Measurements from ENCODE around the gene APH1B. TPM values are rescaled to one million over a fixed set of nuclear protein-coding genes. Genes with fewer than 3 reads are reported as not detected.

Gene APH1B
- total RNA-seq, 4 donors from 2014 or later = 0.80 to 9.7 (median 7.1) TPM

- H3K36me3 ChIP-seq = no peaks in the 10 kb centered on the region
- WGBS, 2 donors (ENCODE audit: low coverage in 1 of 2) = 50 to 70% methylated on average over 2 of the region's 2 CpGs
Observed at GRCh38 chr15:63308947-63309346, 31.5 kb downstream of the APH1B start.

GRCh38 chr15:63310646-63311045, 33.2 kb downstream of the APH1B start:
- H3K9me3 ChIP-seq = no peaks in the 10 kb centered on the region
- in situ Hi-C loops (cut with MboI; ENCODE audit: low pct_ligation_motif_present in 1 of 4, low pct_unique_long_range_greater_than_20kb in 1 of 4, low sequenced_read_pairs in 3 of 4) = no loop called here

More at GRCh38 chr15:63308947-63309346, 31.5 kb downstream of the APH1B start:
- TF ChIP-seq POLR2AphosphoS5 (IDR thresholded peaks at IDR 0.05) (no peak), EP300 (IDR thresholded peaks at IDR 0.05; ENCODE audit: low read depth) (no peak), CTCF (IDR thresholded peaks at IDR 0.05) (no peak), POLR2A (IDR thresholded peaks at IDR 0.05) (no peak)
- no peaks in the 10 kb centered on the region for H3K9me3 ChIP-seq
- intact Hi-C loops (cut with DNase I; ENCODE audit: low total_unique reads) = no loop called here
- in situ Hi-C loops (cut with MboI; ENCODE audit: low pct_ligation_motif_present in 1 of 4, low pct_unique_long_range_greater_than_20kb in 1 of 4, low sequenced_read_pairs in 3 of 4) = no loop called here
- H3K4me1 ChIP-seq = peaks cover 0 to 9% (median 0%) of the 10 kb centered on the region in 4 donors
- no peak overlapping the region for H3K27ac ChIP-seq
- no peaks in the 10 kb centered on the region for H3K27me3 ChIP-seq
- DNase-seq = no peak
- H3K4me3 ChIP-seq = no peak overlapping the region

GRCh38 chr15:63312286-63312685, 34.9 kb downstream of the APH1B start:
- no peak for DNase-seq
- intact Hi-C loops (cut with DNase I; ENCODE audit: low total_unique reads) = no loop called here
- Histone ChIP-seq H3K36me3 (no peaks in the 10 kb centered on the region), H3K27me3 (no peaks in the 10 kb centered on the region), H3K4me3 (no peak overlapping the region), H3K4me1 (peaks cover 0 to 15% (median 0%) of the 10 kb centered on the region in 4 donors), H3K9me3 (no peaks in the 10 kb centered on the region), H3K27ac (no peak overlapping the region)
- no peak for TF ChIP-seq EP300 (IDR thresholded peaks at IDR 0.05; ENCODE audit: low read depth)
- TF ChIP-seq POLR2AphosphoS5 (IDR thresholded peaks at IDR 0.05) = no peak
- no peak for TF ChIP-seq POLR2A (IDR thresholded peaks at IDR 0.05)
- TF ChIP-seq CTCF (IDR thresholded peaks at IDR 0.05) = no peak
- in situ Hi-C loops (cut with MboI; ENCODE audit: low pct_ligation_motif_present in 1 of 4, low pct_unique_long_range_greater_than_20kb in 1 of 4, low sequenced_read_pairs in 3 of 4) = no loop called here
- WGBS, 2 donors (ENCODE audit: low coverage in 1 of 2) = 93% methylated on average over 1 of the region's 1 CpG; no CpG with 5 or more reads in 1 of the 2 donors

More at GRCh38 chr15:63310646-63311045, 33.2 kb downstream of the APH1B start:
- TF ChIP-seq CTCF (IDR thresholded peaks at IDR 0.05) = no peak
- TF ChIP-seq EP300 (IDR thresholded peaks at IDR 0.05; ENCODE audit: low read depth) = no peak
- TF ChIP-seq POLR2AphosphoS5 (IDR thresholded peaks at IDR 0.05) = no peak
- TF ChIP-seq POLR2A (IDR thresholded peaks at IDR 0.05) = no peak
- Histone ChIP-seq H3K4me3 (no peak overlapping the region), H3K27me3 (no peaks in the 10 kb centered on the region), H3K4me1 (peaks cover 0 to 9% (median 0%) of the 10 kb centered on the region in 4 donors), H3K36me3 (no peaks in the 10 kb centered on the region), H3K27ac (no peak overlapping the region)
- intact Hi-C loops (cut with DNase I; ENCODE audit: low total_unique reads) = no loop called here
- 77 to 83% methylated on average over 3 of the region's 3 CpGs for WGBS, 2 donors (ENCODE audit: low coverage in 1 of 2)
- no peak for DNase-seq

- in situ Hi-C loops (cut with MboI; ENCODE audit: low pct_ligation_motif_present in 1 of 4, low pct_unique_long_range_greater_than_20kb in 1 of 4, low sequenced_read_pairs in 3 of 4) = no loop called here
- Histone ChIP-seq H3K4me3 (no peak overlapping the region), H3K4me1 (peaks cover 0 to 13% (median 3%) of the 10 kb centered on the region in 4 donors), H3K9me3 (no peaks in the 10 kb centered on the region), H3K27me3 (no peaks in the 10 kb centered on the region), H3K36me3 (no peaks in the 10 kb centered on the region), H3K27ac (no peak overlapping the region)
- no peak for DNase-seq
- intact Hi-C loops (cut with DNase I; ENCODE audit: low total_unique reads) = no loop called here
- TF ChIP-seq CTCF (IDR thresholded peaks at IDR 0.05) (no peak), POLR2A (IDR thresholded peaks at IDR 0.05) (no peak), POLR2AphosphoS5 (IDR thresholded peaks at IDR 0.05) (no peak), EP300 (IDR thresholded peaks at IDR 0.05; ENCODE audit: low read depth) (no peak)
- 88 to 90% methylated on average over 2 to 4 of the region's 4 CpGs for WGBS, 2 donors (ENCODE audit: low coverage in 1 of 2)
Observed at GRCh38 chr15:63313825-63314224, 36.4 kb downstream of the APH1B start.

Data from transverse colon (tissue), 4 donors.